Progenitor cell of endocrine pancreas (in vitro differentiated cells): ENCODE measurements around the gene TUBA4A. TPM values are rescaled to one million over a fixed set of nuclear protein-coding genes. Genes with fewer than 3 reads are reported as not detected.

ENCODE experiments used
- DNase-seq: peaks from one replicate; pipeline ENCODE4 v3.0.0; 2021; ENCODE audit warnings: low spot score; ENCODE audit not compliant: unreplicated experiment
- H3K27ac Mint-ChIP-seq: 2 replicates; pipeline ENCODE4 v1.8.0; 2021; ENCODE audit warnings: mild to moderate bottlenecking, moderate library complexity, mixed read lengths
- H3K27me3 Mint-ChIP-seq: 2 replicates; pipeline ENCODE4 v1.8.0; 2021; ENCODE audit warnings: mixed read lengths
- H3K36me3 Mint-ChIP-seq: 2 replicates; pipeline ENCODE4 v1.8.0; 2022; ENCODE audit warnings: mixed read lengths; ENCODE audit not compliant: insufficient read depth
- H3K4me1 Mint-ChIP-seq: 2 replicates; pipeline ENCODE4 v1.8.0; 2021; ENCODE audit warnings: low read depth, mixed read lengths
- H3K4me3 Mint-ChIP-seq: 2 replicates; pipeline ENCODE4 v1.8.0; 2021; ENCODE audit warnings: low read depth, mild to moderate bottlenecking, moderate library complexity, mixed read lengths
- H3K9me3 Mint-ChIP-seq: 2 replicates; pipeline ENCODE4 v1.8.0; 2021; ENCODE audit warnings: low read depth, mixed read lengths
- total RNA-seq: library from RNA; stranded (reverse); gene quantifications from 2 replicates; pipeline ENCODE4 v1.2.1, GENCODE V29; 2021
- TF ChIP-seq, protein P1 (sequence below): fragments of 200-600 bp; sonication (generic); IDR thresholded peaks from one replicate; pipeline ENCODE4 v1.5.0; 2021; ENCODE audit warnings: antibody characterized with exemption, mild to moderate bottlenecking; ENCODE audit not compliant: unreplicated experiment

TUBA4A gene
- total RNA-seq, 1 donor from 2014 or later, result 9.1 TPM

DNA sequence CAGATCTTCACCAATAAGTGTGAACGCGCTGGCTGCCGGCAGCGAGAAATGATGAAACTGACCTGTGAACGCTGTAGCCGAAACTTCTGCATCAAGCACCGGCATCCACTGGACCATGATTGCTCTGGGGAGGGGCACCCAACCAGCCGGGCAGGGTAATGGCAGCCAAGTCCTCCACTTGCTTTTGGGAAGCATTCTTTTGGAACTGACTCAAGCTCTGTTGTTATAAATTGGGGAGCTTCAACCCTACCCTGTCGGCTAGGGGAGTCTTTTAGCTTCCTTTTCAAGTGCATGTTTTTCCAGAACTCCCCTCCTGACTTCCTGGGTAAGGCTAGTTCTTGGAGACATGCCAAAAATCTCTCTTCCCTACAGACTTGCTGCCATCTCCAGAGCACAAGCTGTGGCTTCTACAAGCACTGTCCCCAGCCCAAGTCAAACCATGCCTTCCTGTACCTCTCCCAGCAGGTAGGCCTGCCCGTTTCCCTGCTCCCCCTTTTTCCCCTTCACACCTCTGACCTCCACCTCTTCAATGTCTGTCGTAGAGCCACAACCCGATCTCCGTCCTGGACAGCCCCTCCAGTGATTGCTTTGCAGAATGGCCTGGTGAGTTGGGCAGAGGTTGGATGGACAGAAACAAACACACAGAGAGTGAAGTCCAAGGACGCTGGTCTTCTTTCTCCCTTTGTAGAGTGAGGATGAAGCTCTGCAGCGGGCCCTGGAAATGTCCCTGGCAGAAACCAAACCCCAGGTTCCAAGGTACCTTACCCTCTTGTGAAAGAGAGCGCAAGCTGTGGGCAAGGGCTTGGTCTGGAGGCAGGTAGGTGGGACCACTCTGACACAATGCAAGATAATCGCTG is 45.6 kb downstream of the TUBA4A start:
- H3K36me3 Mint-ChIP-seq, result peaks cover 11% of the 10 kb centered on the region
- TF ChIP-seq, protein P1, sequence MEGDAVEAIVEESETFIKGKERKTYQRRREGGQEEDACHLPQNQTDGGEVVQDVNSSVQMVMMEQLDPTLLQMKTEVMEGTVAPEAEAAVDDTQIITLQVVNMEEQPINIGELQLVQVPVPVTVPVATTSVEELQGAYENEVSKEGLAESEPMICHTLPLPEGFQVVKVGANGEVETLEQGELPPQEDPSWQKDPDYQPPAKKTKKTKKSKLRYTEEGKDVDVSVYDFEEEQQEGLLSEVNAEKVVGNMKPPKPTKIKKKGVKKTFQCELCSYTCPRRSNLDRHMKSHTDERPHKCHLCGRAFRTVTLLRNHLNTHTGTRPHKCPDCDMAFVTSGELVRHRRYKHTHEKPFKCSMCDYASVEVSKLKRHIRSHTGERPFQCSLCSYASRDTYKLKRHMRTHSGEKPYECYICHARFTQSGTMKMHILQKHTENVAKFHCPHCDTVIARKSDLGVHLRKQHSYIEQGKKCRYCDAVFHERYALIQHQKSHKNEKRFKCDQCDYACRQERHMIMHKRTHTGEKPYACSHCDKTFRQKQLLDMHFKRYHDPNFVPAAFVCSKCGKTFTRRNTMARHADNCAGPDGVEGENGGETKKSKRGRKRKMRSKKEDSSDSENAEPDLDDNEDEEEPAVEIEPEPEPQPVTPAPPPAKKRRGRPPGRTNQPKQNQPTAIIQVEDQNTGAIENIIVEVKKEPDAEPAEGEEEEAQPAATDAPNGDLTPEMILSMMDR, result no peak
- H3K27ac Mint-ChIP-seq, result peak overlapping the region; percentile 22
- no peaks in the 10 kb centered on the region for H3K9me3 Mint-ChIP-seq
- peaks cover 4% of the 10 kb centered on the region for H3K27me3 Mint-ChIP-seq
- peak overlapping the region; percentile 89 for H3K4me3 Mint-ChIP-seq
- peaks cover 11% of the 10 kb centered on the region for H3K4me1 Mint-ChIP-seq
- no peak for DNase-seq

DNA sequence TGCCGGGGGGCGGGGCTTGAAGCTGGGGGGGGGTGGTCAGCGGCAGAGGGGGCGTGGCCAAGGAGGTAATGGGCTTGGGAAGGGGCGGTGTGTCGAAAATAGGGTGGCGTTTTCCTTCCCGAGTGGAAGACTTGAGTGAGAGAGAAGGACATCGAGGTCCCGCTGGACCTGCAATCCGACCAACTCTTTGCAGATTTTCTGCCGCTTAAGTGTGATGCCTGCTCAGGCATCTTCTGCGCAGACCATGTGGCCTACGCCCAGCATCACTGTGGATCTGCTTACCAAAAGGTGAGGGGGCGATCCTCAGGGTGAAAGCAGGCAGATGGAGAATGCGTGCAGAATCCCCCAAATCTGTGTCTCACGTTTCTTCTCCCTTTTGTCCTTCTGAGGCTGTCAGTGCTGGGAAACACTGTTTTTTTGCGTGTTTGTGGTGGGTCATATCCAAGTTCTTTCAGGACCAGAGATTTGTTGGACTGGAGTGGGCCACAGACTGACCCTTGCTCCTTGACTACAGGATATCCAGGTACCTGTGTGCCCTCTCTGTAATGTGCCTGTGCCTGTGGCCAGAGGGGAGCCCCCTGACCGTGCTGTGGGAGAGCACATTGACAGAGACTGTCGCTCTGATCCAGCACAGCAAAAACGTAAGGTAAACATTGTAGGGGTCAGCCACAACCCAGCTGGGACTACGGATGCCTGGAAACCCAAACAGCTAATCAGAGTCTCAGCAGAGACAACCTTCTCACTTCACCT is 46.4 kb downstream of the TUBA4A start:
- Mint-ChIP-seq H3K27ac (peak overlapping the region; percentile 24), H3K4me1 (peaks cover 11% of the 10 kb centered on the region)

DNA sequence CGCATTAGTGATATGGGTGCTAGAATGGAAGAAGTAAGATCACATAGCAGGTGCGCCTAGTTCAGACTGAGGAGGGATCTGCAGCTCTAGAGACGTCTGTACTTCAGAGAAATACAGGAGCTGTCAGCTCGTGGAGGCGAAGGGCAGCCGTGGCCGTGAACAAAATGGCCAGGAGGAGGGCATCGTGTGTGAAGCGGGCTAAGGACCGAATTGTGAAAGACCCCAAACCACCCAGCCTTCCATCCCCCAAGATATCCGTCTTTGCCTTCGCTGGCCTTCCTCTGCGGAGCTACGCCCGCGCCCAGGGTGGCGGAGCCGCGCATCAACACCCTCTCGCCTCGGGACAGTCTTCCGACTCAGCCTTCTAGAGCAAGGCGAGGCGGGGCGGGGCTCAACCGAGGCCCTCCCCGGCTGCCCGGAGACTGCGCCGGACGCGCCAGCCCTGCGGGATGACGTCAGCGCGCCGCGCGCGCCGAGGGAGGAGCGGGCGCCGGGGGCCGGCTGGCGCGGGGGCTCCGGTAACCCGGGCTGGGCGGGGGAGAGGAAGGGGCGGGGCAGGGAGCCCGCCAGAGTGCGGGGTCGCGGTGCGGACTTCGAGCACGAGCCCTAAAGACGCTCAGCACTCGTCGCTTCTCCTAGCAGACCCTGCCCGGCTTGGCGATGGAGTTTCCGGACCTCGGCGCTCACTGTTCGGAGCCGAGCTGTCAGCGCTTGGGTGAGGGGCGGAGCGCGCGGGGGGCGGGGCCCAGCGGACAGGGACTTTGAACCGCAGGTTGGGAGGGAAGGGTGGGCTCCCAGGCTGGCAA is 47.2 kb downstream of the TUBA4A start, which contains the start of gene ZFAND2B:
TSS of gene ZFAND2B (plus strand) at position 455 of the 806 bp plus-strand sequence. CDS start at position 661, 206 bp downstream.
- Mint-ChIP-seq H3K4me1 (peaks cover 11% of the 10 kb centered on the region), H3K4me3 (peak within 1 kb of the TSS; percentile 89), H3K36me3 (peaks cover 8% of the 10 kb centered on the region), H3K27me3 (peaks cover 4% of the 10 kb centered on the region), H3K27ac (peak within 1 kb of the TSS; percentile 98), H3K9me3 (no peaks in the 10 kb centered on the region)
- DNase-seq, result peak; percentile 90
- TF ChIP-seq, protein P1, result peak; percentile 10

More for the DNA sequence above, 46.4 kb downstream of the TUBA4A start:
- H3K27me3 Mint-ChIP-seq, result peaks cover 4% of the 10 kb centered on the region
- peaks cover 11% of the 10 kb centered on the region for H3K36me3 Mint-ChIP-seq
- TF ChIP-seq, protein P1, result no peak
- no peak for DNase-seq
- peak overlapping the region; percentile 89 for H3K4me3 Mint-ChIP-seq
- no peaks in the 10 kb centered on the region for H3K9me3 Mint-ChIP-seq

DNA sequence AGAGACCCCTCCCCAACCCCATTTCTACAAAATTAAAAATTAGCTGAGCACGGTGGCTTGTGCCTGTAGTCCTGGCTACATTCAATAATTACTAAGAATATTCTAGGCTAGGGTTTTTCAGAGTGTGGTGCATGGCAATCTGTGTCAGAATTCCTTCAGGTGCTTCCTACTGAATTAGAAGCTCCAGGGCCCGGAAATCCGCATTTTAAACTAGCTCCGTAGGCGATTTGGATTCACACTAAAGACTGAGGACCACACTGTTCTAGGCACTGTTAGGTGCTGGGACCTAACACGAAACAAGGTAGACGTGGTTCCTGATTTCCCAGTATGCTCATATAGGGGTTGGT is 47.8 kb downstream of the TUBA4A start:
- peaks cover 11% of the 10 kb centered on the region for H3K4me1 Mint-ChIP-seq
- TF ChIP-seq, protein P1, result no peak
- DNase-seq, result no peak
- peaks cover 4% of the 10 kb centered on the region for H3K27me3 Mint-ChIP-seq
- peaks cover 6% of the 10 kb centered on the region for H3K36me3 Mint-ChIP-seq
- H3K9me3 Mint-ChIP-seq, result no peaks in the 10 kb centered on the region
- peak overlapping the region; percentile 98 for H3K27ac Mint-ChIP-seq
- H3K4me3 Mint-ChIP-seq, result peak overlapping the region; percentile 89

DNA sequence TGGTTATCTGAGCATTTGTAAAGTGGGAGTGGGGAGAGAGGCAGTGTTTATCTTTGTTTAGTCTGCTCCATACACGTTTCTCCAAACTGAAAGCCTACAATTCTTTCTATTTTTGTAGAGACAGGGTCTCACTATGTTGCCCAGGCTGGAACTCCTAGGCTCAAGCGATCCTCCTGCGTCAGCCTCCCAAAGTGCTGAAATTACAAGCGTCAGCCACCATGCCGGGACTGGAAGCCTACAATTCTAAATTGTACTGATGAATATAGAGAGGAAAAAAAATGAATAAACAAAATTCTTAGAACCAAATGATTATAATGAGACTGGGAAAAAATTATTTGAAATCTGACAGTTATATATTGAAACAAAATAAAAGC is 48.6 kb downstream of the TUBA4A start:
- Mint-ChIP-seq H3K36me3 (peaks cover 6% of the 10 kb centered on the region), H3K9me3 (no peaks in the 10 kb centered on the region), H3K4me3 (peak overlapping the region; percentile 47), H3K27ac (peak overlapping the region; percentile 59), H3K27me3 (peaks cover 4% of the 10 kb centered on the region), H3K4me1 (peaks cover 11% of the 10 kb centered on the region)
- no peak for DNase-seq
- TF ChIP-seq, protein P1, result no peak
